ENCODE data around the gene MOXD1.
"Not testable (repeated sequence)": the region's sequence is repeated elsewhere in the genome, so short reads cannot be mapped to it uniquely, and the experiment has no call there.

MOXD1 gene

DNA sequence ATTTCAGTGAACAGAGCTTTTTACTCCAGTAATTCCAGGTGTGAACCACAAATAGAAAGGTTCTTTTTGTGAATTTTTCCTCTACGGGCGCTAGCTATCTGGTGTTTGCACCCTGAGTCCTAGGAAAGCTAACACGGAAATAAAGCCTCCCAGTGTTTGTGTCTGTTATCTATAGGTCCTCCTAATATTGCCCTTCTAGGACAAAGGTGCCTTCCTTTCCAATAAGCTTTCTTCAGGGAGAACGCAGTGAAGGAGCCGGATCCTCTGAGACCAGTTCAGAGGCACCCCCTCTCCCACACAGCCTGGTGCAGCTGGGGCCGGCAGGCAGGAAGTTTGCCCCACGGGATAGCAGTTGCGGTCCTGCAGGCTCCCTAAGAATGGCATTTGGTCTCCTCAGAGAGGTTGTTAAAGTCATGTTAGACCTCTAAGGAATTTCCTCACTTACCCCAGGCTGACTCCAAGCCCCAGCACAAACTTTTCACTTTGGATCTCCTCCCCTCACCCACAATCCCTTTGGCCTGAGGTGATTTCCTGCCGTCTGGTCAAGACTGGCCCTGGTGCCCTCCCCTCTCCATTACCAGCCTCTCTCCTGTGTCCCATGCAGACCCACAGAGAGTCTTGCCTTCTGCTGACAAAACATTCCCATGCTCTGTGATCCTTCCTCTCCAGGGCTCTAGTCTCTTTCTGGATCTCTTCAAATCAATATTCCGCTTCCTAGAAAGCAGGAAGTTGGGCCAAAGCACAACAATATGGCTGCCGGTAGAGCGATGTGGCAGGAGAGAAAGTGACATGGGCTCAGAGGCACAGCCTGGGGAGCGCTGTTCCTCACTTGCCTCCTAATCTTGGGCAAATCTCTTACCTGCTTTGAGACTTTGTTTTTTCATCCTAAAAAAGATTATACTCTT, 126.0 kb downstream of the MOXD1 start:
- no peak for DNase-seq

DNA sequence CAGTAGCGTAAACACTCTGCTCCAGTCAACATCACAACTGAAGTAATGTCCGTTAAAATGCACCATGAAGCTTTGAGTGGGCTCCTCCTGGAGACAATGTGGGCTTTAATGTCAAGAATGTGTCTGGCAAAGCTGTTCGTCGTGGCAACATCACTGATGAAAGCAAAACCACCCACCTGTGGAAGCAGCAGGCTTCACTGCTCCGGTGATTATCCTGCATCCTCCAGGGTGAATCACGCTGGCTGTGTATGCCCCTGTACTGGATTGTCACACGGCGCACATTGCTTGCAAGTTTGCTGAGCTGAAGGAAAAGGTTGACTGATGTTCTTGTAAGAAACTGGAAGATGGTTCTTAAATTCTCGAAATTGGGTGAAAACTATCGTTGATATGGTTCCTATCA, 128.5 kb downstream of the MOXD1 start:
- DNase-seq: no peak

DNA sequence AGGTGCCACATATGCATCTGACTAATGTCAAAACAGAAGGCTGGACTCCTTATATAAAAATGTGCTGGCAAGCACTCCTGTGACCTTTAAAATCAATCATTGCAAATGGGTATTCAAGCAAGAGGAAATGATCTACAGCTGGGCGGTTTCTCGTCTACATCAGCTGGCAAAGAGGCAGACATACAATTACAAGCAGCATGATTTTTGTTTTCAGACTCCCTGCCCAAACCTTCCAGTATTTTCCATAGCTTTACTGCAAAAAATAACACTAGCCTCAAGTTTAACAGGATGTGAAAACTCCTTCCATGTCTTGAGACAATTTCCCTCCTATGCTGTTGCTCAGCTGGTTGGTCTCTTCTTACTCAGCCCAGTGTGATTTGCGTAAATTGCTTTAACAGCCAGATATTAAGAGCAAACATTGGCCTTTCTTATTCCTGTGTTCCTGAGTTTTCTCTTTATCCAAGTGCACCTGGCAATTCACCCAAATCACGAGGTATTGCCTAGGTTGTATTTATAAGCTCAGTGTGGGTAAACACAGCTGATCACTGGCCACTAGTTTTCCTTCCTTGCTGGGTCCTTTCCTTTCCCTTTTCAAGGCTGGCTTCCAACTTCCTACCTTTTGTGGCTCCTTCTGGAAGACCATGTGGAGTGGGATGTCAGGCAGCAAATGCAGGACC, 130.4 kb downstream of the MOXD1 start:
- no peak for DNase-seq

DNA sequence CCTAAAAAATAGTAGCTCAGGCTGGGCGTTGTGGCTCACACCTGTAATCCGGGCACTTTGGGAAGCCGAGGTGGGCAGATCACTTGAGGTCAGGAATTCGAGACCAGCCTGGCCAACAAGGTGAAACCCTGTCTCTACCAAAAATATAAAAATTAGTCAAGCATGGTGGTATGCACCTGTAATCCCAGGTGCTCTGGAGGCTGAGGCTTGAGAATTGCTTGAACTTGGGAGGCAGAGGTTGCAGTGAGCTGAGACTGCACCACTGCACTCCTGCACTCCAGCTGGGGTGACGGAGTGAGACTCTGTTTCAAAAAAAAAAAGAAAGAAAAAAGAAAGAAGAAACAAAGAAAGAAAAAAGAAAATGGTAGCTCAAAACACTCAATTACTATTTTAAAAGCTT, 132.6 kb downstream of the MOXD1 start:
- DNase-seq: not testable (repeated sequence)

DNA sequence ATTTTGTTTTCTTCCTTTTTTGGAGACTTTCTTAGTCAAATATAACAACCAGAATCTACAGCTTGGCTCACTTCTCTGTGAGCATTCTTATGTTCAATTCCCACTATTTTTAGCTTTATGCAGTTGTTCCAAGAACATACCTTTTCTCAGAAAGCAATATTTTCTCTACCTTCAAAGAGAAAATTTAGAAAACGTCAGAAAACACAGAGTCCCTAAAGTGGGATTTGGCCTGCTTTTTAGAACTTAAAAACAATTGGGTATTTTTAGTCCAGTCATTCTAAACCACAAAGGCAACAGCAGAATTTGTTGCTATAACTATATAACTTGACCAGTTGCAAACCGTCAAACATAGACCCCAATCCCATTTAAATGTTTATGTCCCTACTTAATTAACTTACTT, 133.1 kb downstream of the MOXD1 start:
- no peak for DNase-seq

DNA sequence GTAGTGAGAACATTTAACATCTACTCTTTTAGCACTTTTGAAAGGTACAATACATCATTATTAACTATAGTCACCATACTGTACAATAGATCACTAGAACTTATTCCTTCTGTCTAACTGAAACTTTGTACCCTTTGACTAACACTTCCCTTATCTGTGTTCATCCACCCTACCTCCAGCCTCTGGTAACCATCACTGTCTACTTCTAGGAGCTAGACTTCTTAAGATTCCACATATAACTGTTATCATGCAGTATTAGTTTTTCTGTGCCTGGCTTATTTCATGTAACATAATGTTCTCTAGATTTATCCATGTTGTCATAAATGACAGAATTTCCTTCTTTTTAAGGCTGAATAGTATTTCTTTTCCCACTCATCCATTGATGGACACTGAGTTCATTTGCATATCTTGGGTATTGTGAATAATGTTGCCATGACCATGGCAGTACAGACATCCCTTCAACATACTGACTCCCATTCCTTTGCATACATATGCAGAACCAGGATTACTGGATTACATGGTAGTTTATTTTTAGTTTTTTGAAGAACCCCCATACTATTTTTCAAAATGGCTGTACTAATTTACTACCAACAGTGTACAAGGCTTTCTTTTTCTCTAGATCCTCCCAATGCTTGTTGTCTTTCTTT, 135.7 kb downstream of the MOXD1 start:
- no peak for DNase-seq

DNA sequence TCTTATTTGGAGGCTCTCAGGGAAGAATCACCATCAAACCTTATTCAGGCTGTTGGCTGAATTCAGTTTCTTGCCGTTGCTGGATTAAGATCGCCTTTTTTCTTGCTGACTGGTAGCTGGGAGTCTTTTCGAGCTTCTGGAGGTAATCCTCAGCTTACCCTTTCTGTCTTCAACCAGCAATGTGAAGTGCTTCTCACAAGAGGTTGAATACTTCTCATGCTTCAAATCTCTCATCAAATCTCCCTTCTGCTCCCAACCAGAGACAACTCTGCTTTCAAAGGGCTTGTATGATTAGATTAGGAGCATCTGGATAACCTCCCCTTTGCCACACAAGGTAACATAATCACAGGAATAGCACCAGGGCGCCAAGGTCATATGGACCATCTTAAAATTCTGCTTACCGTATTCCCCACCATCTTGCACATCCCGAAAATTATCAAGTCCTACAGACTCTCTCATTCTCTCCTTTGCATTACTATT, 137.2 kb downstream of the MOXD1 start:
- DNase-seq: no peak

DNA sequence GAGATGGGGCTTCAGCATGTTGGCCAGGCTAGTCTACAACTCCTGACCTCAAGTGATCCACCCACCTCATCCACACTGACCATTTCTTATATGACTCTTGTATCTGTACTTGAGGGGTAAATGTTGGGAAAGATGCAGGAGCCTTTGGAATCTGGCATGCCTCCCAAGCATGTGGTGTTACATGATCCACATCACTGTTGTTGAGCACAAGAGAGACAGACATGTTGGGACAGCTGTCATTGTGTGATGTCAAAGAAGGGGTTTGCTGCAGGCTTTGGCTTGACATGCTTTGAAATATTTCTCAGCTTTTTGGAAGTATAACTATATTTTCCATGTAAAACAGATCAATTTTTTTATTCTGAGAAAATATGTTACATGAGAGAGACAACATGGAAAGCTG, 139.9 kb downstream of the MOXD1 start:
- DNase-seq: no peak

DNA sequence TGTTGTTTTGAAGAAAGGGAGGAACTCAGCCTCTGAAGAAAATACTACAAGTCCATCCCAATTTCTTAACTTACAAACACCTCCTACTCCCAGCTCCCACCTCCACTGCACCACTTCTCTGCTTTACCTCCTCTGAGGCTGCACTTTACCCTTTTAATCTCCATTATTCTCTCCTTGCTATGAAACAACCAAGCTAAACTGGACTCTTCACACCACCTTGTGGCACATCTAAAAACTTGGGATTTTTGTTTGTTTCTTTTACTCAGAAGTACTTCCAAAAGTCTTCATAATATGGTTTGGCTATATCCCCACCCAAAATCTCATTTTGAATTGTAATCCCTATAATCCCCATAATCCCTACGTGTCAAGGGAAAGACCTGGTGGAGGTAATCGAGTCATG, 142.2 kb downstream of the MOXD1 start:
- DNase-seq: no peak

DNA sequence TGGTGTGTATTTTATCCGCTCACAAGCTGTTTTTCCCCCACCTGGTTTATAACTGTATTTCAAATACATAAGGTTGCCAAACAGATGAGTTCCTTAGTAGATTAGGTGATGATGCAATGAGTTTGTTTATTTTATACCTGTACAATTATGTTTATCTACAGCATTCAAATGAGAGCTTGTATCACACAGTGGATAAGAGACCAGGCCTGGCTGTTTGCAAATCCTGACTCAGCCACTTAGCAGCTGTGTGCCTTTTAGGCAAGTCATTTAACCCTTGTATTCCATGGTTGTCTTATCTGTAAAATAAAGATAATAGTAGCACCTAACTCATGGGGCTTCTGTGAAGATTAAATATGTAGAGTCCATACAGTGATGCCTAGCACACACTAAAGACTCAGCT, 143.7 kb downstream of the MOXD1 start:
- DNase-seq: no peak

DNA sequence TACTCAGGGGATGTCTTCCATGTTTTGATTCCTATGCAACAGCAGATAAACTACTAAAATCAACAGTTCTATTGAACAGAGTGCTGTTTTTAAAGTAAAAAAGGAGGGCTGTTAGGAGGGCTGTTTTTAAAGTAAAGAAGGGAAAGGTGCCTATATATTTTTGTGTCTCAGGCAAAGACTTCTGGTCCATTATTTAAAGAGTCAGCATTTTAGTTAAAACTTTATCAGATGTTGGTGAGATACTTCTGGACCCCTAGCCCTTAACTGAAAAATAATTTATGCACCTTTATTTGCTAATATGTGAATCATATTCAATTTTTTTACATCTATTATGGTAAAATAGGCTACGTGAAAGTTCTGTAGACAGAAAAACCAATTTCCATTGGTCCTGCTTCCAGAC, 144.8 kb downstream of the MOXD1 start:
- DNase-seq: no peak

DNA sequence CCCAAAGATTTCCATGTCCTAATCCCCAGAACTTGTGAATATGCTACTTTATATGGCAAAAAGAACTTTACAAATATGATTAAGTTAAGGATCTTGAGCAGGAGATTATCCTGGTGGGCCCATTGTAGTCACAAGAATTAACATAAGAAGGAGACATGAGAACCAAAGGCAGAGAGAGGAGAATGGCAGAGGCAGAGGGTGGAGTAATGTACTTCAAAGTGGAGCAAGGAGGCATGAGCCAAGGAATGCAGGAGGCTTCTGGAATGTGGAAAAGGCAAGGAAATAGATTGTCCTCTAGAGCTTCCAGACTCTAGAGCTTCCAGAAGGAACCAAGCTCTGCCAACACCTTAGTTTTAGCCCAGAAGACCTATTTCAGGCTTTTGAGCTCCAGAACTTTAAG, 147.4 kb downstream of the MOXD1 start:
- no peak for DNase-seq

DNA sequence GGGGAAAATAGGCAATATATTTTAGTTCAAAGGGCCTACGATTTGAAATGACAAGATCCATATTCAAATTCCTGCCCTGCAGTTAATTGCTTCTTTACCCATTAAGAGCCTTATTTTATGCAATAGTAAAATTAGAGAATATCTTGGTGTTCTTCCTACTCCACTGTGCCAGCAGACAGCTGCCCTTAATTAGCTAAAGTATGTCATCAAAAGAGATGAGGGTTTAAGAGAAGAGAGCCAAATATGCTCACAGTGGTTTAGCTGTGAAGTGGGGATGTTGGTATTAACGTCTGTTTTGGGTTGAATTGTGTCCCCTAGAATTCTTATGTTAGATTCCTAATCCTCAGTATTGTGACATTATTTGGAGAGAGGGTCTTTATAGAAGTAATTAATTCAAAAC, 148.1 kb downstream of the MOXD1 start:
- DNase-seq: no peak

DNA sequence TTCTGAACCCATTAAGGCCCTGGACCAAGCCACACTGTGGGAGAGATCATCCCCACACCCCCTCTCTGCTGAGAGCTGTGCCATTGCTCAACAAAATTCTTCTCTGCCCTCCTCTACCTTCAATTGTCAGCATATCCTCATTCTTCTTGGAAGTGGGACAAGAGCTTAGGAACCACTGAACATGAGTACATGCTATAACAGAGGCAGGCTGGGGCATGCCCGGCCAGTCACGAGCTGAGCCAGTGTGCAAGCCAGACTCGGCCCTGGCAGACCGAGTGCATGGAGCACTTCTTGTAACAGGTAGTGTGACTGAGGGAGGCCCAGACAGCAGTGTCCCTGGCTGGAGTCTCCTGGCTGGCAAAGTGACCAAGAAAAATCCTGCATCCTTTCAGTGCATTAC, 149.2 kb downstream of the MOXD1 start:
- no peak for DNase-seq

DNA sequence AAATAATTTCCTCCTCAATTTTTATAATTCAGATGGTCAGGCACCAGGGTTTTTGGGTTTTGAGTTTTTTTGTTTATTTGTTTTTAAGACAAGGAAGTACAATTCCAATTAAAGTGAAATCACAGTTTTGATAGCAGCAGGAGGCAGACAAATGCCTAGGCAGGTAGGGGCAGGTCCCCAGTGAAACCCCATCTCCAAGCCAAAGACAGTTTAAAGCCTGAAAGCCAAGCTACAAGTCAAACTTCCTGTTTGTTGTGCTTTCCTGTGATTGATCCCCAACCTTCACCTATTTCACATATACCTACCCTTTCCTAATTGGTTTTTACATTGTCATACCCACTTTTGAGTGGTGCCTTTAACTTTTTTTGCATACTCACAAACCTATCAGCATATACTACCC, 149.6 kb downstream of the MOXD1 start:
- DNase-seq: no peak

DNA sequence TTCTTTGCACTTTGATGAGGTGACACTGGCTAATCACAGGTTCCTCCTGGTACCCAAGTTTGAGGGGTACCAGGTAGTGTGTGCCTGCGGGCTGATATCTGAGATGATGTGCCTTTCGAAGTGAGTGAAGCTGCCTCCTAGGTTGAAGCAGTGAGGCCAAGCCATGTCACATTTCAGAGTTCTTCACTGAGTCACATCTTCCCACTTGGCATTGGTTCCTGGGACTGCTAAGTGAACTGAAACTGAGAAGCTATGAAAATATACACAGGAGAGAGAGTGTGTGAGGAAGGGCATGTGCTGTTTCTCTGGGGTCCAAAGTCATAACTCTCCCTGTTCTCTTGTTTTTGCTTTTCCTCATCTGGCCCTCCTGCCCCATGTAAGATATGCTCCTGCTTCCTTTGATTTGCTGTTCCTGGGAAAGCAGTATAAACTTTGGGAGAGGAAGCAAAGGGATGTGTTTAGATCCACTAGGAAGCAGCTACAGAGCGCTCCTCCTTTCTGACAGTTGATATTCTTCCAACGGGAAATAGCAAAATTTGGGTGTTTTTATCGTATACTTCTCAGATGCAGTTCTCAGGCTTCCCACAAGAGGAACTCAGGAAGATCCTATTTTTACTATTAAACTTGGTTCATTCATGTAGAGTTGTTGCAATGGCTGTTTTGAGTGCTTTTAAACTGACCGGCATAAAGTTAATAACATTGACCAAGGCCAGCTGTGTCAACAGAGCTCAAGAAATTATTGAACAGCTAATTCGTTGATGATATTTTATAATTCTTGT, 153.7 kb downstream of the MOXD1 start:
- DNase-seq: no peak

DNA sequence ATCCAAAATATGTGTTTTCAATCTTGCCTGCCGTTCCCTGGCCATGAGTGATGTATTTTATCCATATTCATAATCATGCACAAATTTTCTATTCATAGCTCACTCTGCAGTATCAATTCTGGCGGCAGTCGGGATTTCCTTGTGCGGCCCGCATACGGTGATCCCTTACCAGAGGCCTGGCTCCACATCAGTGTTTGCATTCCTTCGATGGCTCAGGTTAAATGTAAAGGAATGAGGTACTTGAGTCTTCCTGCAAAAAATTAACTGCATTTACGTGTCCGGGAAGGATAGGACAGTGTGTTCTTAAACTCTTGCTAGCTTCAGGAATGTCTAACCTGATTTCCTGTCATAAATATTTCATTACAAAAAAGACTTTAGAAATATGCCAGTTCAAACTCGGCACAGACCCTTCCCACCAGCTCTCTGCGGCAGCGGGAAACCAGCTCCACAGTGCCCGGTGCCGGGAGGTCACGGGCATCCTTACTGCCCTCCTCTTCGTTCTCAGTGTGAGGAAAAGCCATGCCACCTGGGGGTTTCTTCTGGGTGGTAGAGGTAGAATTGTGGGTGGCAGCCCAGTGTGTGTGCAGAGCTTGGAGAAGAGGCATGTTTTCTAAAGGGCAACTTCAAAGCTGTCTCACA, 154.5 kb downstream of the MOXD1 start:
- no peak for DNase-seq

DNA sequence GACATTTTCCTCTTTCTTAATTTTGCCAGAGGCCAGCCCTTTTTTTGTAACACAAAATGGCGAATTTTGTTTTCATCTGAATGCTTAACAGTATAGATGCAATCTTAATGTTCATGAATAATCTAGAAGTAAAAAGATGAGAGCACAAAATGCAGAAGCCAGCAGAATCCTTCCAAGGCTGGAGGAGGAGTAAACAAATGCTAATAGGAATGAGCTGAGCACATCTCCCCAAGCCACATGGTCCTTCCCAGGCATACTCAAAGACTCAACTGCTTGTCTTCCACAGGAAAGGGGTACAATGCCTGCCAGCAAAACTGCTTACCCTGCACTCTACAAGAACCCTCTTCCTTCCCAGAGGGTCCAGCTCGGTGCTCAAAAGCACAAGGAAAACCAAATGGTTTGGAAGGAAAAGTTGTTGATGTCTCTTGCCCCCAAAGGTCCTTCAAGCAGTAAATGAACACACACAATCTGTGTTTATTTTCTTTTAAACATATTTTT, 155.1 kb downstream of the MOXD1 start:
- no peak for DNase-seq

All from suppressor macrophage treated with lipopolysaccharide for 4 hours (primary cell).